IMR-90 (cell line): Measurements from ENCODE around the gene MEX3A.

Experiments
- FOS ChIP-seq: fragments of 150-350 bp; IDR thresholded peaks from 2 replicates; pipeline ENCODE4 v1.6.1; 2016; ENCODE audit warnings: low read depth, low read length
- MAFK ChIP-seq: IDR thresholded peaks from 2 replicates; pipeline ENCODE4 v1.6.1; 2012; ENCODE audit warnings: low read depth, low read length, improper control_type of control experiment
- POLR2A ChIP-seq: IDR thresholded peaks from 2 replicates; pipeline ENCODE4 v1.6.1; 2012; ENCODE audit warnings: mild to moderate bottlenecking, low read depth, low read length
- TF ChIP-seq, protein P1 (sequence below): conservative IDR thresholded peaks from 2 replicates; pipeline ENCODE4 v1.5.1; 2012; ENCODE audit warnings: mild to moderate bottlenecking, low read depth, low read length, improper control_type of control experiment
- TF ChIP-seq, protein P2 (sequence below): fragments of 150-350 bp; IDR thresholded peaks from 2 replicates; pipeline ENCODE4 v1.6.1; 2016; ENCODE audit warnings: low read depth, mild to moderate bottlenecking, low read length, moderate library complexity, borderline replicate concordance

DNA sequence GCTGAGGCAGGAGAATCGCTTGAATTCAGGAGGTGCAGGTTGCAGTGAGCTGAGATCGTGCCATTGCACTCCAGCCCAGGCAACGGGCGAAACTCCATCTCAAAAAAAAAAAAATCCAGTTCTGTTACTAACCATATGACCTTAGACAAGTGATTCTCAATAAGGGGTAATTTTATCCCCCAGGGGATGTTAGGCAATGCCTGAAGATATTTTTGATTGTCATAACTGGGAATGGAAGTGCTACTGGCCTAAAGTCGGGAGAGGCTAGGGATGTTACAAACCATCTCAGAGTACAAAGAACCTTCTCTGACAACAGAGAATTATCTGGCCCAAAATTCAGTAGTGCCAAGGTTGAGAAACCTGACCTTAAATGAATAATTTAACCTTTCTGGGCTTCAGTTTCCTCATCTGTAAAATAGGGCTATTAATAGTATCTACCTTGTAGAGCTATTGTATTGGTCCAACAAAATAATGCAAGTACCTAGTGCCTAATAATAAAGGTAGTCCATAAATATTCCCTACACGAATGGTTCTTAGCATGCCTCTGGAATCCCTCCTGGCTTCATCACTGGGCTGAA, 26.5 kb upstream of the MEX3A start:
- TF ChIP-seq, protein P1, sequence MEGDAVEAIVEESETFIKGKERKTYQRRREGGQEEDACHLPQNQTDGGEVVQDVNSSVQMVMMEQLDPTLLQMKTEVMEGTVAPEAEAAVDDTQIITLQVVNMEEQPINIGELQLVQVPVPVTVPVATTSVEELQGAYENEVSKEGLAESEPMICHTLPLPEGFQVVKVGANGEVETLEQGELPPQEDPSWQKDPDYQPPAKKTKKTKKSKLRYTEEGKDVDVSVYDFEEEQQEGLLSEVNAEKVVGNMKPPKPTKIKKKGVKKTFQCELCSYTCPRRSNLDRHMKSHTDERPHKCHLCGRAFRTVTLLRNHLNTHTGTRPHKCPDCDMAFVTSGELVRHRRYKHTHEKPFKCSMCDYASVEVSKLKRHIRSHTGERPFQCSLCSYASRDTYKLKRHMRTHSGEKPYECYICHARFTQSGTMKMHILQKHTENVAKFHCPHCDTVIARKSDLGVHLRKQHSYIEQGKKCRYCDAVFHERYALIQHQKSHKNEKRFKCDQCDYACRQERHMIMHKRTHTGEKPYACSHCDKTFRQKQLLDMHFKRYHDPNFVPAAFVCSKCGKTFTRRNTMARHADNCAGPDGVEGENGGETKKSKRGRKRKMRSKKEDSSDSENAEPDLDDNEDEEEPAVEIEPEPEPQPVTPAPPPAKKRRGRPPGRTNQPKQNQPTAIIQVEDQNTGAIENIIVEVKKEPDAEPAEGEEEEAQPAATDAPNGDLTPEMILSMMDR = no peak
- TF ChIP-seq FOS (no peak), MAFK (no peak), POLR2A (no peak)
- TF ChIP-seq, protein P2, sequence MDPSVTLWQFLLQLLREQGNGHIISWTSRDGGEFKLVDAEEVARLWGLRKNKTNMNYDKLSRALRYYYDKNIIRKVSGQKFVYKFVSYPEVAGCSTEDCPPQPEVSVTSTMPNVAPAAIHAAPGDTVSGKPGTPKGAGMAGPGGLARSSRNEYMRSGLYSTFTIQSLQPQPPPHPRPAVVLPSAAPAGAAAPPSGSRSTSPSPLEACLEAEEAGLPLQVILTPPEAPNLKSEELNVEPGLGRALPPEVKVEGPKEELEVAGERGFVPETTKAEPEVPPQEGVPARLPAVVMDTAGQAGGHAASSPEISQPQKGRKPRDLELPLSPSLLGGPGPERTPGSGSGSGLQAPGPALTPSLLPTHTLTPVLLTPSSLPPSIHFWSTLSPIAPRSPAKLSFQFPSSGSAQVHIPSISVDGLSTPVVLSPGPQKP = no peak
